GM12892 (cell line): Measurements from ENCODE around the gene FBN3.

Experiments used
- POLR2A ChIP-seq: IDR thresholded peaks from 2 replicates; pipeline ENCODE4 v1.6.1; 2011; ENCODE audit warnings: low read depth, low read length, control low read depth
- POLR2AphosphoS5 ChIP-seq: IDR thresholded peaks from 2 replicates; pipeline ENCODE4 v1.6.1; 2011; ENCODE audit warnings: low read depth, low read length, control low read depth
- TAF1 ChIP-seq: IDR thresholded peaks from 2 replicates; pipeline ENCODE4 v1.6.1; 2011; ENCODE audit warnings: low read depth, mild to moderate bottlenecking, control low read depth, low read length, borderline replicate concordance

- TF ChIP-seq POLR2A (no peak), POLR2AphosphoS5 (no peak), TAF1 (no peak)
Observed at GRCh38 chr19:8046569-8047165, 102.7 kb downstream of the FBN3 start.
